ENCODE results near the gene RNF34.

Gene RNF34

DNA sequence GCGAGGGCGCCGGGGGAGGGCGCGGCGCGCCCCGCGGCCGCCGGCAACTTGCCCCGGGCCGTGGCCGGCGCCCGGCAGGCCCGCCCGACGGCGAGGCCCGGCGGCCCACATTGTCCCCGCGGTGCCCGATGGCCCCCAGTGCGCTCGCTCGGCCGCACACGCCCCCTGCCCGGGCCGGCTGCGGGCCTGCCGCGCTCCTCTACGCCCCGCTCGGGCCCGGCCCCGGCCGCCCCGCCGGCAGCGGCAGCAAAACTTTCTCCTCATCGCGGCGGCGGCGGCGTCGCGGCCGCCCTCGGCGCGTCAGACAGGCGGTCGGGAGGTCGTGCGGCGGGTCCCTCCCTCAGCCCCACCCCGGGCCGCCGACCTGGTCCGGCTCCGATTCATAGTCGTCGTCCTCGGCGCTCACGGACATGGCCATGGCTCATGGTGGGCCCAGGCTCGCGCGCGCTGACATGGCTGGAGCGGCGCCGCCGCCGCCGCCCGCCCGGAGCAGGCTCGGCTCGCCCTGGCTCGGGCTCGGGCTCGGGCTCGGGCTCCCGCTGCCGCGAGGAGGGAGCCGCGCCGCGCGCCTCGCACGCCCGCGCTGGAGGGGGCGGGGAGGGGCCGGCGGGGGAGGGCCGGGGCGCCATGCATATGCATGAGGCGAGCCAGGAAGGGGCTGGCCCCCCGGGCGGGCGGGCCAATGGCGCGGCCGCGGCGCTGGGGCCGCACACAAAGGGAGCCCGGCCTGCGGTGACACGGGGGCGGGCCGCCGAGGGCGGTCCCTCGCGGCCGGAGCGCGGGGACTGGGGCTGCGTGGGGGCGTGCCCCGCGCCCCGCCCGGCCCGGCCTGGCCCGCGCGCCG lies 67.1 kb downstream of the RNF34 start:
- TF ChIP-seq POLR2A (IDR thresholded peaks at IDR 0.05; ENCODE audit: extremely low read depth, insufficient read length) (peak; percentile 51), MYC (IDR thresholded peaks at IDR 0.05; ENCODE audit: low read depth, low read length) (no peak)
- DNase-seq (ENCODE audit: low read depth), result peak; percentile 97
- H3K4me3 ChIP-seq (ENCODE audit: low read depth, low read length), result peak overlapping the region; percentile 78

DNA sequence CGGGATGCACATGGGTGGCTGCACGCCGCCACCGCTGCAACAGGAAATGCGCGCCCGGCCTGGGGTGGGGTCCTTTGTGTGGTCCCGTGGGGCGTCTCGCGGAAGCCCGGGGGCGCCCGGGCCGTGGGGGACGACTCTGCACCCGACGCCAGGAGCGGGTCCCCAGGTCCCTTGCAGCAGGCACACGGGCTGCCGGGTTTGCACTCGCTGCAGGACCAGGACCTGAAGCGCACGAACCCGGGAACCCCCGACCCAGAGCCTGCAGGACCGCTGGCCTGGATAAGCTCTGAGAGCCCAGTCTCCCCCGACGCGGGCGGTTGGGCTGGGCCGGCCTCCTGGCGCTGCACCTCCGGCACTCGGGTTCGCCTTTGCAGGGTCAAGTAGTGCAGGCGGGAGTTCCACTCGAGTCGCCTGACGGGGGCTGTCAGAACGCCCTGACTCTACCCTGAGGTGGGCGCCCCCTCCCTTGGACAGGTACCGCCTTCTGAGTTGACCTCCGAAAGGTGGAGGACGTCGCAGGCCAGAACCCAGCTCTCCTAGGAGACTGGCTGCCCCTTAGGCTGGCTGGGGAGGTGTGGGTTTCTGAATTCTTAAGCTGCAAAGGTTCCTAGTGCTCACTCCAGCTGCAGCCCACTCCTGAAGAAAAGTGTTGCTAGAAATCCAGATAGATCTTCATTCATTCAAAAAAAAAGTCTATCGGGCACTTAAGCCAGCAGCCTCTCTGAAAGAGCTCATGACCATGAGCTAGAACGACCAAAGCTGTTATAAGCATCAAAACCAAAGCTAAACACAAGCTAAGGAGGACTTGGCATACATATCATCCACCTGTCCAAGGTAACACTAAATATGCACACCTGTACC lies 68.0 kb downstream of the RNF34 start:
- H3K4me3 ChIP-seq (ENCODE audit: low read depth, low read length), result peak overlapping the region; percentile 54
- TF ChIP-seq, protein P1, sequence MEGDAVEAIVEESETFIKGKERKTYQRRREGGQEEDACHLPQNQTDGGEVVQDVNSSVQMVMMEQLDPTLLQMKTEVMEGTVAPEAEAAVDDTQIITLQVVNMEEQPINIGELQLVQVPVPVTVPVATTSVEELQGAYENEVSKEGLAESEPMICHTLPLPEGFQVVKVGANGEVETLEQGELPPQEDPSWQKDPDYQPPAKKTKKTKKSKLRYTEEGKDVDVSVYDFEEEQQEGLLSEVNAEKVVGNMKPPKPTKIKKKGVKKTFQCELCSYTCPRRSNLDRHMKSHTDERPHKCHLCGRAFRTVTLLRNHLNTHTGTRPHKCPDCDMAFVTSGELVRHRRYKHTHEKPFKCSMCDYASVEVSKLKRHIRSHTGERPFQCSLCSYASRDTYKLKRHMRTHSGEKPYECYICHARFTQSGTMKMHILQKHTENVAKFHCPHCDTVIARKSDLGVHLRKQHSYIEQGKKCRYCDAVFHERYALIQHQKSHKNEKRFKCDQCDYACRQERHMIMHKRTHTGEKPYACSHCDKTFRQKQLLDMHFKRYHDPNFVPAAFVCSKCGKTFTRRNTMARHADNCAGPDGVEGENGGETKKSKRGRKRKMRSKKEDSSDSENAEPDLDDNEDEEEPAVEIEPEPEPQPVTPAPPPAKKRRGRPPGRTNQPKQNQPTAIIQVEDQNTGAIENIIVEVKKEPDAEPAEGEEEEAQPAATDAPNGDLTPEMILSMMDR (IDR thresholded peaks at IDR 0.05; ENCODE audit: low read depth, low read length), result no peak
- TF ChIP-seq POLR2A (IDR thresholded peaks at IDR 0.05; ENCODE audit: extremely low read depth, insufficient read length) (no peak), MYC (IDR thresholded peaks at IDR 0.05; ENCODE audit: low read depth, low read length) (peak; percentile 74)
- TF ChIP-seq, protein P2, sequence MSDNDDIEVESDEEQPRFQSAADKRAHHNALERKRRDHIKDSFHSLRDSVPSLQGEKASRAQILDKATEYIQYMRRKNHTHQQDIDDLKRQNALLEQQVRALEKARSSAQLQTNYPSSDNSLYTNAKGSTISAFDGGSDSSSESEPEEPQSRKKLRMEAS (IDR thresholded peaks at IDR 0.05; ENCODE audit: low read depth, low read length), result peak; percentile 64; the same call in 1 of the 2 replicates
- no peak for DNase-seq (ENCODE audit: low read depth)

DNA sequence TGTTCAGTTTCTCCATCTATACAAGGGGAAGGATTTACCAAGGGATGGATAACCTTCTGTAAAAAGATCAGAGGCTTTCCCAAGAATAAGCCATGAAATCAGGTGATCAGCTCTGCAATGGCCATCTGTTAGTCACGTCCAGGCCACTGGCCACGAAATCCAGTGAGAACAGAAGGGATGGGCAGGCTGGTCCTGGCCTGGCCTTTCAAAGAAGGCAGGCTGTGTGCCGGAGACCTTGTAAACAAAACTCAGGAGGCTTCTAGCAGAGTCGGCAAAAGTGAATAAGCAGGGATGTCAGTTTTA lies 68.5 kb downstream of the RNF34 start:
- TF ChIP-seq, protein P1 (IDR thresholded peaks at IDR 0.05; ENCODE audit: low read depth, low read length), result no peak
- no peak for TF ChIP-seq MYC (IDR thresholded peaks at IDR 0.05; ENCODE audit: low read depth, low read length)
- TF ChIP-seq POLR2A (IDR thresholded peaks at IDR 0.05; ENCODE audit: extremely low read depth, insufficient read length), result no peak
- TF ChIP-seq, protein P2 (IDR thresholded peaks at IDR 0.05; ENCODE audit: low read depth, low read length), result no peak
- no peak overlapping the region for H3K4me3 ChIP-seq (ENCODE audit: low read depth, low read length)
- no peak for DNase-seq (ENCODE audit: low read depth)

DNA sequence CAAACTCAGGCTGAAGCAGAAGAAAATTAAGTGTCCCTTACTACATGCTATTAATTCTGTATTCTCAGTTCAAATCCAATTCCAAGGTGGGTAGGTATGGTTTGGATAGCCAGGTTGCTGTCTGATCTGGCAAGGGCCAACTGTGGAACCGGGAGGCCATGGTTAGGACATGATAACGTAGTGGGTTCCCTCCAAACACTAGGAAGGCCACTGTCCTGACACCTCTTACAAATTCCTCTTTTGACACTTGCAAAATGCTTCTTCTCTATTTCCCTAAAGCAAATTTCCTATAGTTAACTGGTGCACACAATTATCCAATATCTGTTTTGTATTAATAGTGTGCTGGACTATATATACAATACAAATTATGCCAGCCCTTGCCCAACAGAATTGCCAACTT lies 70.8 kb downstream of the RNF34 start:
- no peak for TF ChIP-seq MYC (IDR thresholded peaks at IDR 0.05; ENCODE audit: low read depth, low read length)
- TF ChIP-seq, protein P1 (IDR thresholded peaks at IDR 0.05; ENCODE audit: low read depth, low read length), result no peak
- no peak for TF ChIP-seq POLR2A (IDR thresholded peaks at IDR 0.05; ENCODE audit: extremely low read depth, insufficient read length)
- TF ChIP-seq, protein P2 (IDR thresholded peaks at IDR 0.05; ENCODE audit: low read depth, low read length), result no peak
- no peak for DNase-seq (ENCODE audit: low read depth)
- no peak overlapping the region for H3K4me3 ChIP-seq (ENCODE audit: low read depth, low read length)

DNA sequence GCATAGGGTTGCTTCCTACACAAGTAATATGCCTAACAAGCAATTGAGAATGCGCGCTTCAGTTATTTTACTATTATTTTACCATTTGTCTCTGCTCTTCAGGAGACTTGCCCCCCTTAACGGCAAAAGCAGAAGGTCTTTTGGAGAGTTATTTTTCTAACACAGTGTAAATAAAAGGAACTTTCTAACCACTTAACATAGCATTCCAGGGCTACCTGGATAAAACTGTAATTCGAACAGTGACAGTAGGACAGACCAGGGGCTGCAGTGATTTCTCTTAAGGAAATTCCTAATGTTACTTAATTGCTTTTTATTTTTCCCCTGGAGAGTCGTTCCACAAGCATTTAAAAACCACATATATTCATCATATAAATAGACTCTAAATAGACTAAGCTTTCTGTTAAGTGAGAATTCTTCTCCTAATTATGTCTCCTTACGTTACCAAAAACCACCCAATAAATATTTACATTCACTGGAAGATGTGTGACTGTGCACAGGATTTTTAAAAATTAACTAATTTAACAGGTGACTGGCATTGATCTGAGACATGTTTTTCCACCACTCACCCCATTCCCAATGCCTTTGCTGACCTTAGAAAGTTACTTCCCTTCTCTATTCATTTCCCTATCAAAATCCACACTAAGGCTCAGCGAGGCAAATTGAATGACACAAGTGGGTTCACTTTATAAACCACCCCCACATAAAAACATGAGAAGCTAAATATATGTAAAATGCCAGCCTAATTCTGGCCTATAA lies 72.4 kb downstream of the RNF34 start:
- DNase-seq (ENCODE audit: low read depth), result no peak
- TF ChIP-seq POLR2A (IDR thresholded peaks at IDR 0.05; ENCODE audit: extremely low read depth, insufficient read length), result no peak
- TF ChIP-seq, protein P1 (IDR thresholded peaks at IDR 0.05; ENCODE audit: low read depth, low read length), result no peak
- no peak for TF ChIP-seq MYC (IDR thresholded peaks at IDR 0.05; ENCODE audit: low read depth, low read length)
- TF ChIP-seq, protein P2 (IDR thresholded peaks at IDR 0.05; ENCODE audit: low read depth, low read length), result no peak
- H3K4me3 ChIP-seq (ENCODE audit: low read depth, low read length), result no peak overlapping the region
